K562 (cell line): ENCODE results near the gene DMD. TPM values are rescaled to one million over a fixed set of nuclear protein-coding genes. Genes with fewer than 3 reads are reported as not detected.

Experiments
- ATAC-seq: fragments of 200-7000 bp; cut with Tn5 transposase; 3 replicates; pipeline ENCODE4 v1.9.1; 2020; ENCODE audit warnings: moderate library complexity
- BruUV-seq: library from RNA; stranded (reverse); fragments of 400-500 nt; replicated peaks from 2 replicates; lab custom pipeline; 2021; lab: Mats Ljungman, UMichigan
- CTCF ChIA-PET: fragments of 300-600 bp; formaldehyde crosslinking; extraction: SDS; loops from one replicate; lab custom pipeline; 2021; ENCODE audit warnings: low intra/inter-chr PET ratio; lab: Yijun Ruan, JAX
- POLR2A ChIA-PET: fragments of 300-600, 350-650 bp; sonication (Branson Sonifier 250); formaldehyde crosslinking; extraction: SDS; loops from one replicate; lab custom pipeline; 2021; ENCODE audit warnings: antibody characterized with exemption, inconsistent platforms; lab: Yijun Ruan, JAX
- DNase-seq, 4 experiments: peaks; one replicate each; pipeline versions ENCODE4 v3.0.0 to v3.0.0-alpha.2; 2011 to 2018; ENCODE audit warnings: low spot score in 3 of 4, mixed read lengths in 3 of 4; ENCODE audit errors: extremely low read depth in 1 of 4
- FAIRE-seq: peaks from 2 replicates; lab custom pipeline; 2011; peaks lifted over from hg19 to GRCh38; lab: Jason Lieb, UNC
- H2AFZ ChIP-seq: 2 replicates; pipeline ENCODE4 v1.6.0; 2011; ENCODE audit warnings: low read depth, low read length, control low read depth, inconsistent platforms
- H3K27ac ChIP-seq: fragments of 200-600 bp; 3 replicates; pipeline ENCODE4 v1.8.0; 2011; ENCODE audit warnings: low read depth, mild to moderate bottlenecking, control low read depth, inconsistent platforms, low read length, moderate library complexity, mixed read lengths; ENCODE audit errors: extremely low read depth
- H3K27me3 ChIP-seq, 2 experiments: fragments of 300-600 bp in 1 of 2; 2 replicates in 1 of 2; 3 replicates in 1 of 2; pipeline versions ENCODE4 v1.6.0 to v1.8.0; 2011; ENCODE audit warnings: inconsistent platforms in 2 of 2, low read length in 2 of 2, mild to moderate bottlenecking in 1 of 2, mixed read lengths in 1 of 2, moderate library complexity in 1 of 2; ENCODE audit not compliant: control insufficient read depth in 2 of 2, insufficient read depth in 2 of 2
- H3K36me3 ChIP-seq: fragments of 300-600 bp; 3 replicates; pipeline ENCODE4 v1.8.0; 2011; ENCODE audit warnings: mild to moderate bottlenecking, low read length, inconsistent platforms; ENCODE audit not compliant: control insufficient read depth, insufficient read depth
- H3K4me1 ChIP-seq, 2 experiments: fragments of 200-600 bp in 1 of 2; replicated peaks in 1 of 2; 2 replicates in 1 of 2; 3 replicates in 1 of 2; pipeline versions ENCODE4 v1.5.1 to v1.8.0; 2011; ENCODE audit warnings: inconsistent platforms in 2 of 2, low read length in 2 of 2, mild to moderate bottlenecking in 1 of 2, mixed read lengths in 1 of 2, moderate library complexity in 1 of 2; ENCODE audit not compliant: control insufficient read depth in 2 of 2, insufficient read depth in 2 of 2
- H3K4me2 ChIP-seq: 2 replicates; pipeline ENCODE4 v1.6.1; 2011; ENCODE audit warnings: low read length, control low read depth, inconsistent platforms, mixed read lengths; ENCODE audit not compliant: insufficient read depth
- H3K4me3 ChIP-seq: fragments of 200-600 bp; sonication (generic), shearing (Covaris generic); 2 replicates; pipeline ENCODE4 v1.5.1; 2016; ENCODE audit warnings: control low read depth, inconsistent platforms
- H3K79me2 ChIP-seq: fragments of 200-600 bp; 3 replicates; pipeline ENCODE4 v1.8.0; 2011; ENCODE audit warnings: low read length, inconsistent platforms; ENCODE audit not compliant: control insufficient read depth, insufficient read depth
- H3K9ac ChIP-seq, 2 experiments: 2 replicates each; pipeline versions ENCODE4 v1.6.0 to v1.6.1; 2011; ENCODE audit warnings: low read depth in 2 of 2, low read length in 2 of 2, control low read depth in 1 of 2, inconsistent platforms in 1 of 2, mild to moderate bottlenecking in 1 of 2, mixed read lengths in 1 of 2; ENCODE audit not compliant: insufficient read depth in 1 of 2
- H3K9me1 ChIP-seq: one replicate; pipeline ENCODE4 v1.6.0; 2011; ENCODE audit warnings: inconsistent platforms, mild to moderate bottlenecking, low read length, moderate library complexity; ENCODE audit not compliant: control insufficient read depth, insufficient read depth
- H3K9me3 ChIP-seq: replicated peaks from 2 replicates; pipeline ENCODE4 v1.5.1; 2011; ENCODE audit warnings: low read depth, low read length, inconsistent platforms; ENCODE audit not compliant: control insufficient read depth, insufficient read depth
- H4K20me1 ChIP-seq: replicated peaks from 2 replicates; pipeline ENCODE4 v1.6.1; 2011; ENCODE audit warnings: low read length, inconsistent platforms, mixed read lengths; ENCODE audit not compliant: control insufficient read depth, insufficient read depth
- ATF6 ChIP-seq: sonication (generic); formaldehyde crosslinking; IDR thresholded peaks from 2 replicates; pipeline ENCODE4 v1.4.0; 2020; ENCODE audit warnings: mild to moderate bottlenecking, missing genetic modification reagents
- COPS2 ChIP-seq: fragments of 450-650 bp; conservative IDR thresholded peaks from 2 replicates; pipeline ENCODE4 v1.6.1; 2016; ENCODE audit warnings: mild to moderate bottlenecking, moderate library complexity
- MYNN ChIP-seq, 2 experiments: sonication (generic); formaldehyde crosslinking in 1 of 2; IDR thresholded peaks; 2 replicates each; pipeline versions ENCODE4 v1.5.0 to v1.6.1; 2016 to 2020; ENCODE audit warnings: antibody characterized with exemption in 1 of 2, missing genetic modification reagents in 1 of 2
- NCOA1 ChIP-seq: fragments of 450-650 bp; IDR thresholded peaks from 2 replicates; pipeline ENCODE4 v1.6.1; 2016; ENCODE audit warnings: low read depth
- NCOA2 ChIP-seq, 2 experiments: fragments of 450-650 bp; IDR thresholded peaks; 2 replicates each; pipeline ENCODE4 v1.6.1; 2018; ENCODE audit warnings: mild to moderate bottlenecking in 2 of 2, moderate library complexity in 1 of 2; ENCODE audit not compliant: partially characterized antibody in 2 of 2
- NKRF ChIP-seq: fragments of 450-650 bp; IDR thresholded peaks from 2 replicates; pipeline ENCODE4 v1.6.1; 2016; ENCODE audit warnings: borderline replicate concordance
- RBM22 ChIP-seq: fragments of 200-400 bp; formaldehyde crosslinking; IDR thresholded peaks from 2 replicates; pipeline ENCODE4 v1.6.1; 2018; ENCODE audit warnings: low read length, low read depth; ENCODE audit not compliant: poor library complexity, severe bottlenecking
- ZBED1 ChIP-seq: IDR thresholded peaks from 2 replicates; pipeline ENCODE4 v1.6.1; 2014
- ZNF133 ChIP-seq: fragments of 250-450 bp; sonication (Bioruptor Pico); IDR thresholded peaks from 2 replicates; pipeline ENCODE4 v1.4.0; 2020; ENCODE audit warnings: mild to moderate bottlenecking
- ZNF766 ChIP-seq: fragments of 200-800 bp; sonication (Bioruptor generic); conservative IDR thresholded peaks from 2 replicates; pipeline ENCODE4 v1.6.1; 2016; ENCODE audit warnings: missing genetic modification characterization, missing compliant biosample characterization
- WGBS: fragments of 100-300 bp; shearing (Covaris generic); methylation state at CpG from one replicate; pipeline ENCODE4 v1.1.6; 2016; ENCODE audit warnings: low coverage, mixed read lengths; ENCODE audit not compliant: insufficient coverage; ENCODE audit errors: missing lambda C conversion rate; 5-methylcytosine and 5-hydroxymethylcytosine counted together
- in situ Hi-C: fragments of 300-500 bp; cut with MboI; formaldehyde crosslinking; loops from 4 replicates; pipeline ENCODE4 v1.15.0; 2018; ENCODE audit warnings: inconsistent platforms, mixed read lengths
- intact Hi-C: fragments of 100-400 bp; cut with micrococcal nuclease; formaldehyde crosslinking; loops from 2 replicates; pipeline ENCODE4 v1.14.2; 2022
- polyA plus RNA-seq, 8 experiments: library from polyadenylated mRNA; depleted of rRNA in 4 of 8; stranded (reverse) in 5 of 8; unstranded in 3 of 8; fragments of >200 nt; fragmentation: Nextera tagmentation in 2 of 8; fragmentation: Illumina TruSeq in 1 of 8; extraction: Ambion mirVana in 2 of 8; extraction: Trizol in 1 of 8; gene quantifications; 2 replicates each; pipeline versions ENCODE4 v1.2.1 to v1.2.3, GENCODE V29; 2011 to 2014; ENCODE audit warnings: inconsistent platforms in 1 of 8, missing spikeins in 1 of 8
- total RNA-seq, 7 experiments: library from RNA; depleted of rRNA in 6 of 7; stranded (reverse); fragments of >200 nt in 6 of 7; fragmentation: Illumina TruSeq in 2 of 7; extraction: Trizol in 2 of 7; gene quantifications; 2 replicates each; pipeline versions ENCODE4 v1.2.1 to v1.2.3, GENCODE V29; 2011 to 2021; ENCODE audit warnings: low replicate concordance in 1 of 7

DMD gene
- total and polyA plus RNA-seq, 9 of the 15 experiments (the other 6 are each of a cell fraction or from before 2014, with no cell fraction given) = 3.8 to 20.4 (median 11.4) TPM

DNA sequence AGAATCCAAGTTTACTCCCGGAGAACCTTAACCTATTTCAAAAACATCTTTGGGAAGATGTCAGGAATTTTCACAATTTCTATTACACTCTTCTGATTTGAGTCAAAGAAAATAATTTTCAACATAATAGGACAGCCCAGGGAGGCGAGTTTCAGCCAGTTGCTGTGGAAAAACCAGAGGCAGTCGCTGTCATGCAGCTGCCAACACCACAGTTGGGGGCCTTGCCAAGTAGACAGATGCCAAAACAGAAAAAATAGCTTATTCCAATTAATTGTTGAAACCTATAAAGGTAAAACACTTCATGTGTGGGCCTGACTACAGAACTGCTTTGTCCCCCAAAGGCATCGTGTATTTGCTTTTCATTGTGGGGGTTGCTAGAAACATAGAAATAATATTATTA lies 225.8 kb downstream of the DMD start:
- POLR2A ChIA-PET = no interaction called here
- in situ Hi-C loops (no loop called here), intact Hi-C loops (no loop called here)
- Histone ChIP-seq H3K9me3 (no peaks in the 10 kb centered on the region), H3K9ac (no peak overlapping the region), H3K4me1 (no peaks in the 10 kb centered on the region), H2AFZ (no peak overlapping the region), H3K36me3 (no peaks in the 10 kb centered on the region), H3K4me2 (no peak overlapping the region), H3K79me2 (no peaks in the 10 kb centered on the region), H4K20me1 (no peaks in the 10 kb centered on the region), H3K4me3 (no peak overlapping the region), H3K27ac (no peak overlapping the region), H3K9me1 (no peaks in the 10 kb centered on the region), H3K27me3 (no peaks in the 10 kb centered on the region)
- FAIRE-seq (no peak), ATAC-seq (no peak), DNase-seq (no peak)
- TF ChIP-seq ZNF133 (CRISPR knock-in tag) (no peak), ZBED1 (no peak), NCOA1 (no peak), RBM22 (no peak)
- BruUV-seq = no TSS peak
- WGBS = 0% methylated on average over 3 of the region's 4 CpGs
- CTCF ChIA-PET = no interaction called here

- POLR2A ChIA-PET = interaction anchor here (0.6 kb wide), 1 partner anchor 195 kb away, joined by 3 read pairs; no protein-coding TSS in a partner anchor
- no peaks in the 10 kb centered on the region for H3K27me3 ChIP-seq
- no peak overlapping the region for H2AFZ ChIP-seq
- H3K4me1 ChIP-seq = no peaks in the 10 kb centered on the region
- intact Hi-C loops = no loop called here
- TF ChIP-seq NCOA2 (IDR thresholded peaks at IDR 0.05; ENCODE audit: partially characterized antibody in 2 of 2) (no peak), ATF6 (CRISPR knock-in tag) (no peak), ZNF766 (CRISPR knock-in tag) (no peak), NKRF (no peak), COPS2 (no peak), MYNN (IDR thresholded peaks at IDR 0.05) (no peak), MYNN (CRISPR knock-in tag; IDR thresholded peaks at IDR 0.05) (no peak)
- no peaks in the 10 kb centered on the region for H4K20me1 ChIP-seq
- CTCF ChIA-PET = no interaction called here
- FAIRE-seq (no peak), DNase-seq (no peak), ATAC-seq (no peak)
- H3K4me3 ChIP-seq = no peak overlapping the region
- H3K36me3 ChIP-seq = no peaks in the 10 kb centered on the region
- no peak overlapping the region for H3K4me2 ChIP-seq
- no peaks in the 10 kb centered on the region for H3K79me2 ChIP-seq
- H3K9me1 ChIP-seq = no peaks in the 10 kb centered on the region
- in situ Hi-C loops = no loop called here
- H3K9me3 ChIP-seq = no peaks in the 10 kb centered on the region
- no TSS peak for BruUV-seq
- WGBS = 0% methylated on average over 2 of the region's 2 CpGs
- no peak overlapping the region for H3K9ac ChIP-seq
- H3K27ac ChIP-seq = no peak overlapping the region
Measured at GRCh38 chrX:32966821-32967355, 244.5 kb downstream of the DMD start.
